ENCODE measurements around the gene CCDC54.

The CCDC54 gene

GRCh38 chr3:107369791-107370190 is 7.4 kb upstream of the CCDC54 start (continued):
- no peak for TF ChIP-seq ZNF19 (tag by site-specific recombination; IDR thresholded peaks at IDR 0.05; ENCODE audit: low read depth)
- TF ChIP-seq ZNF585B (tag by site-specific recombination; IDR thresholded peaks at IDR 0.05): no peak
- TF ChIP-seq, protein P1, sequence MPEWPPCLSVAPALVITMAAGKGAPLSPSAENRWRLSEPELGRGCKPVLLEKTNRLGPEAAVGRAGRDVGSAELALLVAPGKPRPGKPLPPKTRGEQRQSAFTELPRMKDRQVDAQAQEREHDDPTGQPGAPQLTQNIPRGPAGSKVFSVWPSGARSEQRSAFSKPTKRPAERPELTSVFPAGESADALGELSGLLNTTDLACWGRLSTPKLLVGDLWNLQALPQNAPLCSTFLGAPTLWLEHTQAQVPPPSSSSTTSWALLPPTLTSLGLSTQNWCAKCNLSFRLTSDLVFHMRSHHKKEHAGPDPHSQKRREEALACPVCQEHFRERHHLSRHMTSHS (tag by site-specific recombination; IDR thresholded peaks at IDR 0.05): no peak

DNA sequence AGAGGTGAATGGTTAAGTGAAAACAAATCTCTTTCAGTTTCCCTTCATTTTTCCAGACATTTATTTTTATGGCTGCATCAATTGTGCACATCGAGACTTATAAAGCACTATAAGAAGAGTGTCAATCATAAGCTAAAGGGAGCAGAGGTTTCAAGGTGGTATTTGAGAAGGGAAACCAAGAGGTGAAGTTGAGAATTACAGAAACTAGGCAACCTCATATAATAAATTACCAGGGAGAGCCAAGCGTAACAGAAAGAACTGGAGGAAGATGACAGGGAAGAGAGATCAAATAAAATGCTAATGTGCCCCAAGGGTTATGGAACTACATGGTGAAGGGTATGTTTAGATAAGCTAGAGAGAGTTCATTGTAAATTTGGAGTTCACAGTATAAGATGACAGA is 6.3 kb upstream of the CCDC54 start:
- POLR2A ChIA-PET: no interaction called here
- TF ChIP-seq PRDM4 (tag by site-specific recombination; IDR thresholded peaks at IDR 0.05) (no peak), ZBTB1 (tag by site-specific recombination; IDR thresholded peaks at IDR 0.05) (no peak)
- CTCF ChIA-PET: interaction anchor here (0.6 to 1.0 kb wide), 2 partner anchors 58 to 127 kb away, joined by 3 read pairs; no protein-coding TSS in a partner anchor

DNA sequence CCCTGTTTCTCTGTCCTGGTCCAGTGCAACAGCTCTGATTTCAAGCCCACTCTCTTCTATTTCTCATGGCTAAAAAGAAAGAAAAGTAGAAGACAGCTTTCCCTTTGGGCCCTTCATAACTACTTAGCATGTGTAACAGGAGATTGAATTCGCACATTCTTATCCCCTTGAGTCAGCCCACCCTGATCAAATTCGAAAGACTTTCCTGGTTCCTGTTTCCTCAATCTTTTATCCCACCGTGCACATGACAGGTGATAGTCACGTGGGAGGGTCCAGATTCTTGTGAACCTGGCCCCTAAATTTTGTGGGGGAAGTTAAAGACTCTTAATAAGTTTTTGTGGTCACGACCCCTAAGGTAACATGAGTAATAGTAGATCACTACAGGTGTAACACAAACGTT is 4.7 kb upstream of the CCDC54 start:
- Histone ChIP-seq H3K36me3 (ENCODE audit: control insufficient read depth in 2 of 2, insufficient read depth in 1 of 2, low read length in 2 of 2) (no peaks in the 10 kb centered on the region), H3K9me3 (ENCODE audit: control insufficient read depth, insufficient read depth, low read depth, low read length) (no peaks in the 10 kb centered on the region), H3K4me3 (ENCODE audit: low read depth, low read length) (no peak overlapping the region), H3K27ac (ENCODE audit: extremely low read depth, low read depth, low read length) (no peak overlapping the region), H3K4me1 (ENCODE audit: control insufficient read depth, insufficient read depth, low read length) (no peaks in the 10 kb centered on the region)
- ChIA-PET POLR2A (no interaction called here), CTCF (no interaction called here)
- no peak for TF ChIP-seq ZNF785 (tag by site-specific recombination; IDR thresholded peaks at IDR 0.05)
- no peak for TF ChIP-seq ZFP3 (tag by site-specific recombination; IDR thresholded peaks at IDR 0.05; ENCODE audit: low read depth)
- no peak for TF ChIP-seq ZNF394 (tag by site-specific recombination; IDR thresholded peaks at IDR 0.05; ENCODE audit: borderline replicate concordance)
- TF ChIP-seq ZNF555 (tag by site-specific recombination; conservative IDR thresholded peaks at IDR 0.05): no peak
- no peak for TF ChIP-seq ZNF2 (tag by site-specific recombination; IDR thresholded peaks at IDR 0.05)

More for the DNA sequence above, 6.3 kb upstream of the CCDC54 start:
- Histone ChIP-seq H3K9me3 (ENCODE audit: control insufficient read depth, insufficient read depth, low read depth, low read length) (no peaks in the 10 kb centered on the region), H3K4me1 (ENCODE audit: control insufficient read depth, insufficient read depth, low read length) (no peaks in the 10 kb centered on the region), H3K4me3 (ENCODE audit: low read depth, low read length) (no peak overlapping the region), H3K27ac (ENCODE audit: extremely low read depth, low read depth, low read length) (no peak overlapping the region), H3K36me3 (ENCODE audit: control insufficient read depth in 2 of 2, insufficient read depth in 1 of 2, low read length in 2 of 2) (no peaks in the 10 kb centered on the region)

- no peaks in the 10 kb centered on the region for H3K9me3 ChIP-seq (ENCODE audit: control insufficient read depth, insufficient read depth, low read depth, low read length)
- no peaks in the 10 kb centered on the region for H3K36me3 ChIP-seq (ENCODE audit: control insufficient read depth in 2 of 2, insufficient read depth in 1 of 2, low read length in 2 of 2)
- ChIA-PET CTCF (interaction anchor here (1.9 kb wide), 1 partner anchor 103 kb away, joined by 6 read pairs; no protein-coding TSS in a partner anchor), POLR2A (no interaction called here)
- no peak overlapping the region for H3K4me3 ChIP-seq (ENCODE audit: low read depth, low read length)
- H3K27ac ChIP-seq (ENCODE audit: extremely low read depth, low read depth, low read length): no peak overlapping the region
- TF ChIP-seq ZNF302 (tag by site-specific recombination; IDR thresholded peaks at IDR 0.05; ENCODE audit: low read depth) (no peak), RBAK (tag by site-specific recombination; IDR thresholded peaks at IDR 0.05) (no peak), ZNF23 (tag by site-specific recombination; IDR thresholded peaks at IDR 0.05; ENCODE audit: borderline replicate concordance) (no peak), ZNF175 (tag by site-specific recombination; IDR thresholded peaks at IDR 0.05) (no peak), ZNF670 (tag by site-specific recombination; IDR thresholded peaks at IDR 0.05; ENCODE audit: low read depth) (no peak), ZIC2 (tag by site-specific recombination; IDR thresholded peaks at IDR 0.05) (no peak), ZNF785 (tag by site-specific recombination; IDR thresholded peaks at IDR 0.05) (no peak), ZNF558 (tag by site-specific recombination; IDR thresholded peaks at IDR 0.05) (no peak), ZNF585B (tag by site-specific recombination; IDR thresholded peaks at IDR 0.05) (no peak), PRDM1 (tag by site-specific recombination; IDR thresholded peaks at IDR 0.05) (no peak)
- TF ChIP-seq, protein P2, sequence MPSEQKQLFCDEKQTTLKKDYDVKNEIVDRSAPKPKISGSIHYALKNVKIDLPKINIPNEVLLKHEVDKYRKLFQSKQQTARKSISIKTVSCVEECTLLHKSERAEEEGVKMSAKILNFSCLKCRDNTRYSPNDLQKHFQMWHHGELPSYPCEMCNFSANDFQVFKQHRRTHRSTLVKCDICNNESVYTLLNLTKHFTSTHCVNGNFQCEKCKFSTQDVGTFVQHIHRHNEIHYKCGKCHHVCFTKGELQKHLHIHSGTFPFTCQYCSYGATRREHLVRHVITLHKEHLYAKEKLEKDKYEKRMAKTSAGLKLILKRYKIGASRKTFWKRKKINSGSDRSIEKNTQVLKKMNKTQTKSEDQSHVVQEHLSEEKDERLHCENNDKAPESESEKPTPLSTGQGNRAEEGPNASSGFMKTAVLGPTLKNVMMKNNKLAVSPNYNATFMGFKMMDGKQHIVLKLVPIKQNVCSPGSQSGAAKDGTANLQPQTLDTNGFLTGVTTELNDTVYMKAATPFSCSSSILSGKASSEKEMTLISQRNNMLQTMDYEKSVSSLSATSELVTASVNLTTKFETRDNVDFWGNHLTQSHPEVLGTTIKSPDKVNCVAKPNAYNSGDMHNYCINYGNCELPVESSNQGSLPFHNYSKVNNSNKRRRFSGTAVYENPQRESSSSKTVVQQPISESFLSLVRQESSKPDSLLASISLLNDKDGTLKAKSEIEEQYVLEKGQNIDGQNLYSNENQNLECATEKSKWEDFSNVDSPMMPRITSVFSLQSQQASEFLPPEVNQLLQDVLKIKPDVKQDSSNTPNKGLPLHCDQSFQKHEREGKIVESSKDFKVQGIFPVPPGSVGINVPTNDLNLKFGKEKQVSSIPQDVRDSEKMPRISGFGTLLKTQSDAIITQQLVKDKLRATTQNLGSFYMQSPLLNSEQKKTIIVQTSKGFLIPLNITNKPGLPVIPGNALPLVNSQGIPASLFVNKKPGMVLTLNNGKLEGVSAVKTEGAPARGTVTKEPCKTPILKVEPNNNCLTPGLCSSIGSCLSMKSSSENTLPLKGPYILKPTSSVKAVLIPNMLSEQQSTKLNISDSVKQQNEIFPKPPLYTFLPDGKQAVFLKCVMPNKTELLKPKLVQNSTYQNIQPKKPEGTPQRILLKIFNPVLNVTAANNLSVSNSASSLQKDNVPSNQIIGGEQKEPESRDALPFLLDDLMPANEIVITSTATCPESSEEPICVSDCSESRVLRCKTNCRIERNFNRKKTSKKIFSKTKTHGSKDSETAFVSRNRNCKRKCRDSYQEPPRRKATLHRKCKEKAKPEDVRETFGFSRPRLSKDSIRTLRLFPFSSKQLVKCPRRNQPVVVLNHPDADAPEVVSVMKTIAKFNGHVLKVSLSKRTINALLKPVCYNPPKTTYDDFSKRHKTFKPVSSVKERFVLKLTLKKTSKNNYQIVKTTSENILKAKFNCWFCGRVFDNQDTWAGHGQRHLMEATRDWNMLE (tag by site-specific recombination; conservative IDR thresholded peaks at IDR 0.05; ENCODE audit: low read depth): no peak
- no peaks in the 10 kb centered on the region for H3K4me1 ChIP-seq (ENCODE audit: control insufficient read depth, insufficient read depth, low read length)
These were observed 3.3 kb upstream of the CCDC54 start for GRCh38 chr3:107373896-107374295.
